Islet precursor cell (in vitro differentiated cells): ENCODE data around the gene SCNN1A.

Source experiments
- DNase-seq: peaks from one replicate; pipeline ENCODE4 v3.0.0-alpha.2; 2018

Gene SCNN1A

GRCh38 chr12:6330999-6331714, 44.2 kb downstream of the SCNN1A start:
- no peak for DNase-seq

- no peak for DNase-seq
Observed at GRCh38 chr12:6330192-6330591, 45.2 kb downstream of the SCNN1A start.

- DNase-seq: no peak
Observed at GRCh38 chr12:6329703-6330064, 45.7 kb downstream of the SCNN1A start.

GRCh38 chr12:6328945-6329702, 46.2 kb downstream of the SCNN1A start:
- no peak for DNase-seq

GRCh38 chr12:6328045-6328779, 47.2 kb downstream of the SCNN1A start:
- no peak for DNase-seq

GRCh38 chr12:6327229-6328041, 47.9 kb downstream of the SCNN1A start:
- DNase-seq: no peak

- DNase-seq: peak; percentile 92
Observed at GRCh38 chr12:6326316-6327228, 48.8 kb downstream of the SCNN1A start.

GRCh38 chr12:6324936-6325750, 50.2 kb downstream of the SCNN1A start:
- no peak for DNase-seq

- DNase-seq: no peak
Observed at GRCh38 chr12:6323995-6324711, 51.2 kb downstream of the SCNN1A start.

- peak; percentile 91 for DNase-seq
Observed at GRCh38 chr12:6323340-6323994, 51.9 kb downstream of the SCNN1A start.

- DNase-seq: no peak
Observed at GRCh38 chr12:6322969-6323339, 52.4 kb downstream of the SCNN1A start.

GRCh38 chr12:6322352-6322751, 53.0 kb downstream of the SCNN1A start:
- DNase-seq: no peak

- no peak for DNase-seq
Observed at GRCh38 chr12:6321905-6322304, 53.5 kb downstream of the SCNN1A start.

- no peak for DNase-seq
Observed at GRCh38 chr12:6319446-6319845, 55.9 kb downstream of the SCNN1A start.

- DNase-seq: no peak
Observed at GRCh38 chr12:6318440-6318879, 56.9 kb downstream of the SCNN1A start.

- no peak for DNase-seq
Observed at GRCh38 chr12:6317693-6318439, 57.5 kb downstream of the SCNN1A start.

GRCh38 chr12:6316921-6317692, 58.3 kb downstream of the SCNN1A start:
- peak; percentile 86 for DNase-seq
